GM12875 (cell line): Measurements from ENCODE around the gene LTN1.

ENCODE experiments used
- H3K4me3 ChIP-seq: one replicate; pipeline ENCODE4 v1.5.1; 2011; ENCODE audit warnings: low read depth, low read length, control low read depth
- TF ChIP-seq, protein P1 (sequence below): IDR thresholded peaks from 2 replicates; pipeline ENCODE4 v1.5.1; 2011; ENCODE audit warnings: low read depth, mild to moderate bottlenecking, control low read depth, inconsistent platforms, low read length, moderate library complexity, borderline replicate concordance; ENCODE audit not compliant: insufficient read depth

LTN1 gene, protein sequence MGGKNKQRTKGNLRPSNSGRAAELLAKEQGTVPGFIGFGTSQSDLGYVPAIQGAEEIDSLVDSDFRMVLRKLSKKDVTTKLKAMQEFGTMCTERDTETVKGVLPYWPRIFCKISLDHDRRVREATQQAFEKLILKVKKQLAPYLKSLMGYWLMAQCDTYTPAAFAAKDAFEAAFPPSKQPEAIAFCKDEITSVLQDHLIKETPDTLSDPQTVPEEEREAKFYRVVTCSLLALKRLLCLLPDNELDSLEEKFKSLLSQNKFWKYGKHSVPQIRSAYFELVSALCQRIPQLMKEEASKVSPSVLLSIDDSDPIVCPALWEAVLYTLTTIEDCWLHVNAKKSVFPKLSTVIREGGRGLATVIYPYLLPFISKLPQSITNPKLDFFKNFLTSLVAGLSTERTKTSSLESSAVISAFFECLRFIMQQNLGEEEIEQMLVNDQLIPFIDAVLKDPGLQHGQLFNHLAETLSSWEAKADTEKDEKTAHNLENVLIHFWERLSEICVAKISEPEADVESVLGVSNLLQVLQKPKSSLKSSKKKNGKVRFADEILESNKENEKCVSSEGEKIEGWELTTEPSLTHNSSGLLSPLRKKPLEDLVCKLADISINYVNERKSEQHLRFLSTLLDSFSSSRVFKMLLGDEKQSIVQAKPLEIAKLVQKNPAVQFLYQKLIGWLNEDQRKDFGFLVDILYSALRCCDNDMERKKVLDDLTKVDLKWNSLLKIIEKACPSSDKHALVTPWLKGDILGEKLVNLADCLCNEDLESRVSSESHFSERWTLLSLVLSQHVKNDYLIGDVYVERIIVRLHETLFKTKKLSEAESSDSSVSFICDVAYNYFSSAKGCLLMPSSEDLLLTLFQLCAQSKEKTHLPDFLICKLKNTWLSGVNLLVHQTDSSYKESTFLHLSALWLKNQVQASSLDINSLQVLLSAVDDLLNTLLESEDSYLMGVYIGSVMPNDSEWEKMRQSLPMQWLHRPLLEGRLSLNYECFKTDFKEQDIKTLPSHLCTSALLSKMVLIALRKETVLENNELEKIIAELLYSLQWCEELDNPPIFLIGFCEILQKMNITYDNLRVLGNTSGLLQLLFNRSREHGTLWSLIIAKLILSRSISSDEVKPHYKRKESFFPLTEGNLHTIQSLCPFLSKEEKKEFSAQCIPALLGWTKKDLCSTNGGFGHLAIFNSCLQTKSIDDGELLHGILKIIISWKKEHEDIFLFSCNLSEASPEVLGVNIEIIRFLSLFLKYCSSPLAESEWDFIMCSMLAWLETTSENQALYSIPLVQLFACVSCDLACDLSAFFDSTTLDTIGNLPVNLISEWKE (N-terminal part only)

GRCh38 chr21:28992526-28993292, at the start of gene LTN1:
Gene LTN1, minus strand, starts transcription at chr21:28992877. Its CDS starts 72 bp downstream, at chr21:28992805.
- peak within 1 kb of the TSS; percentile 84 for H3K4me3 ChIP-seq
- TF ChIP-seq, protein P1, sequence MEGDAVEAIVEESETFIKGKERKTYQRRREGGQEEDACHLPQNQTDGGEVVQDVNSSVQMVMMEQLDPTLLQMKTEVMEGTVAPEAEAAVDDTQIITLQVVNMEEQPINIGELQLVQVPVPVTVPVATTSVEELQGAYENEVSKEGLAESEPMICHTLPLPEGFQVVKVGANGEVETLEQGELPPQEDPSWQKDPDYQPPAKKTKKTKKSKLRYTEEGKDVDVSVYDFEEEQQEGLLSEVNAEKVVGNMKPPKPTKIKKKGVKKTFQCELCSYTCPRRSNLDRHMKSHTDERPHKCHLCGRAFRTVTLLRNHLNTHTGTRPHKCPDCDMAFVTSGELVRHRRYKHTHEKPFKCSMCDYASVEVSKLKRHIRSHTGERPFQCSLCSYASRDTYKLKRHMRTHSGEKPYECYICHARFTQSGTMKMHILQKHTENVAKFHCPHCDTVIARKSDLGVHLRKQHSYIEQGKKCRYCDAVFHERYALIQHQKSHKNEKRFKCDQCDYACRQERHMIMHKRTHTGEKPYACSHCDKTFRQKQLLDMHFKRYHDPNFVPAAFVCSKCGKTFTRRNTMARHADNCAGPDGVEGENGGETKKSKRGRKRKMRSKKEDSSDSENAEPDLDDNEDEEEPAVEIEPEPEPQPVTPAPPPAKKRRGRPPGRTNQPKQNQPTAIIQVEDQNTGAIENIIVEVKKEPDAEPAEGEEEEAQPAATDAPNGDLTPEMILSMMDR: no peak

- no peak overlapping the region for H3K4me3 ChIP-seq
- TF ChIP-seq, protein P1: no peak
Observed at GRCh38 chr21:29034678-29035077, 42.0 kb upstream of the LTN1 start.

GRCh38 chr21:29033871-29034270, 41.2 kb upstream of the LTN1 start:
- TF ChIP-seq, protein P1: no peak
- H3K4me3 ChIP-seq: no peak overlapping the region

DNA sequence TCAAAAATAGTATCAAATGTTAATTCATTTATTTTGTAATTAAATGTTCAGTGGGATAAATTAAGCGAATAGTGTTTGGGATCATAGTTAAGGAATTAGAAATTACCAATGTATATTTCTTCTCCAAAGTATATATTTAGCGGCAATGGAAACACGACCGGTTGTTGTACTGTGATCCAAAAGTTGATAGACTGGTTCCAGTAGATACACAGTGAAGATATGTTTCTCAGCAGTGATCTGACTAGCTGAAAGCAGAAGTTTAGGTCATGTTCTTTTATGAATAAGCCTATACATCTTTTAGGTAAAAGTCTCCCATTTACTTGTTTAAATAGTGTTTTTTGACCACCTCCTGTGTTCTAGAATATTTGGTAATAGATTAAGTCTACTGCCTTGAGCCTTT, 40.6 kb upstream of the LTN1 start:
- H3K4me3 ChIP-seq: no peak overlapping the region
- TF ChIP-seq, protein P1: no peak

- TF ChIP-seq, protein P1: no peak
Observed at GRCh38 chr21:29030909-29031308, 38.2 kb upstream of the LTN1 start.

GRCh38 chr21:29029524-29029923, 36.8 kb upstream of the LTN1 start:
- TF ChIP-seq, protein P1: no peak
- no peak overlapping the region for H3K4me3 ChIP-seq

More at GRCh38 chr21:29030909-29031308, 38.2 kb upstream of the LTN1 start:
- H3K4me3 ChIP-seq: no peak overlapping the region
